IMR-90 (cell line): ENCODE results near the gene NAT14. TPM values are rescaled to one million over a fixed set of nuclear protein-coding genes. Genes with fewer than 3 reads are reported as not detected.

Source experiments
- MAZ ChIP-seq: IDR thresholded peaks from 2 replicates; pipeline ENCODE4 v1.6.1; 2012; ENCODE audit warnings: low read depth, mild to moderate bottlenecking, low read length, improper control_type of control experiment, moderate library complexity, borderline replicate concordance
- NFE2L2 ChIP-seq: fragments of 150-350 bp; IDR thresholded peaks from 2 replicates; pipeline ENCODE4 v1.6.1; 2016; ENCODE audit warnings: low read depth, mild to moderate bottlenecking, low read length
- polyA plus RNA-seq, 3 experiments: library from polyadenylated mRNA; depleted of rRNA; stranded (reverse); fragments of >200 nt; gene quantifications; 2 replicates each; pipeline ENCODE4 v1.2.3, GENCODE V29; 2012; ENCODE audit warnings: low replicate concordance in 1 of 3
- total RNA-seq: library from RNA; depleted of rRNA; stranded (reverse); fragments of >200 nt; gene quantifications from 2 replicates; pipeline ENCODE4 v1.2.3, GENCODE V29; 2012
- TF ChIP-seq, protein P1 (sequence below): fragments of 150-350 bp; IDR thresholded peaks from 2 replicates; pipeline ENCODE4 v1.6.1; 2017; ENCODE audit warnings: mild to moderate bottlenecking, antibody characterized with exemption, low read length, low read depth

NAT14 gene
- total and polyA plus RNA-seq, 2 of the 4 experiments (the other 2 are of a cell fraction) = 4.3 to 41.2 TPM

DNA sequence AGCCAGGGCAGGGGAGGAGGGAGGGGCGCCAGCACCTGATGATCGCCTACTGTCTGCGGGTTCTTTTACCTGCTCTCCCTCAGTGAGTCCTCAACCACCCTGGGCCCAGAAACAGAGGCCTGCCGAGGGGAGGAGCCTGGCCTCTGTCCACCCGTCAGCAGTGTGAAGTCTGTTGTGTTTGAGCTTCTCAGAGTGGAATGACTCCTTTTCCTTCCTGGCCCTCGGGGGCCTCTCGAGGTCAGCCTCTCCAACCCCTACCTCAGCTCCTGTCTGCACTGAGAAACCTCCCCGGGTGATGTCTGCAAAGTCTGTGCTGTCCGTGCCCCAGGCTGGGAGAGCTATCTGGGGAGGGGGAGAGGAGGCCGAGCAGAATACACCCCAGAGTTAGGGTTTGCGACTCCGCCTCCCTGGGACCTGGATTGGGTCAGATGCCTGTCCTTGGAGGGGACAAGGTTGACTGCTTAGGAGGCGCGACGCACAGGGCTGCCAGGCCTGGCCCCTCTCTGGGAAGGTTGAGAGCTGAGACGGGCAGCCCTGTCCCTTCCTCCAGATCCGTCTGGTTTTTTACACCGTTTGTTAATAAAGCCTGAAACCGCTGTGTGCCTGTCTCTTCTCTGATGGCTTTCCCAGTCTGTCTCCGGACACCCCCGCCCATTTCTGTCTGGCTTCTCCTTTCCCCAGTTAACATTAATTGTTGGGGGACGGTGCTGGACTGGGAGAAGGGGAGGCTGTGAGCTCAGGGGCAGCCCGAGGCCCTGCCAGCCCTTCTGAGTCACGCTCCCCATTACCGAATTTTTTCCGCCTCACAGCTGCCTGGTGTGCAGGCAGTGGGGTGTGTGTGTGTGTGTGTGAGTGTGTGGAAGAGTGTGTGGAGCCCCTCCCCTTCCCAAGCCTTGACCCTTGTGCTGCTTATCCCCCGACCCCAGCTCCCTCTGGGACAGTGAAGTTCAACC, 2.3 kb downstream of the NAT14 start (continued):
- TF ChIP-seq, protein P1, sequence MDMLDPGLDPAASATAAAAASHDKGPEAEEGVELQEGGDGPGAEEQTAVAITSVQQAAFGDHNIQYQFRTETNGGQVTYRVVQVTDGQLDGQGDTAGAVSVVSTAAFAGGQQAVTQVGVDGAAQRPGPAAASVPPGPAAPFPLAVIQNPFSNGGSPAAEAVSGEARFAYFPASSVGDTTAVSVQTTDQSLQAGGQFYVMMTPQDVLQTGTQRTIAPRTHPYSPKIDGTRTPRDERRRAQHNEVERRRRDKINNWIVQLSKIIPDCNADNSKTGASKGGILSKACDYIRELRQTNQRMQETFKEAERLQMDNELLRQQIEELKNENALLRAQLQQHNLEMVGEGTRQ = peak; percentile 31; the same call in 1 of the 2 replicates
- peak; percentile 84 for TF ChIP-seq MAZ
- TF ChIP-seq NFE2L2 = peak; percentile 29; the same call in 1 of the 2 replicates
